ENCODE measurements around the gene CHRFAM7A.
"Not testable (repeated sequence)": the region's sequence is repeated elsewhere in the genome, so short reads cannot be mapped to it uniquely, and the experiment has no call there.

DNA sequence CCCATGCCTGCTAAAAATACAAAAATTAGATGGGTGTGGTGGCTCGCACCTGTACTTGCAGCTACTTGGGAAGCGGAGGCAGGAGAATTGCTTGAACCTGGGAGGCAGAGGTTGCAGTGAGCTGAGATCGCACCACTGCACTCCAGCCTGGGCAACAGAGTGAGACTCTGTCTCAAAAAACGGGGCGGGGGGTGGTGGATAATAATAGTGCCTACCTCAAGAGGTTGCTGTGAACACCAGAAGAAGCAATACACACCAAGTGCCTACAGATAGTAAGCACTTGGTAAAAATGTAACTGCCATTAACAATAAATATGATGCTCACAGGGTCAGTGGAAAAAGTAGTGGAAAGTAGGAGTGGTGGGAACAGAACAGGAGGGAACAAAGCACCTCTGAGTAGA lies 42.5 kb upstream of the CHRFAM7A start:
- TF ChIP-seq, protein P1, sequence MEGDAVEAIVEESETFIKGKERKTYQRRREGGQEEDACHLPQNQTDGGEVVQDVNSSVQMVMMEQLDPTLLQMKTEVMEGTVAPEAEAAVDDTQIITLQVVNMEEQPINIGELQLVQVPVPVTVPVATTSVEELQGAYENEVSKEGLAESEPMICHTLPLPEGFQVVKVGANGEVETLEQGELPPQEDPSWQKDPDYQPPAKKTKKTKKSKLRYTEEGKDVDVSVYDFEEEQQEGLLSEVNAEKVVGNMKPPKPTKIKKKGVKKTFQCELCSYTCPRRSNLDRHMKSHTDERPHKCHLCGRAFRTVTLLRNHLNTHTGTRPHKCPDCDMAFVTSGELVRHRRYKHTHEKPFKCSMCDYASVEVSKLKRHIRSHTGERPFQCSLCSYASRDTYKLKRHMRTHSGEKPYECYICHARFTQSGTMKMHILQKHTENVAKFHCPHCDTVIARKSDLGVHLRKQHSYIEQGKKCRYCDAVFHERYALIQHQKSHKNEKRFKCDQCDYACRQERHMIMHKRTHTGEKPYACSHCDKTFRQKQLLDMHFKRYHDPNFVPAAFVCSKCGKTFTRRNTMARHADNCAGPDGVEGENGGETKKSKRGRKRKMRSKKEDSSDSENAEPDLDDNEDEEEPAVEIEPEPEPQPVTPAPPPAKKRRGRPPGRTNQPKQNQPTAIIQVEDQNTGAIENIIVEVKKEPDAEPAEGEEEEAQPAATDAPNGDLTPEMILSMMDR (IDR thresholded peaks at IDR 0.05), result not testable (repeated sequence)
- not testable (repeated sequence) for TF ChIP-seq POLR2A (IDR thresholded peaks at IDR 0.05)
